HK-2 (cell line): Measurements from ENCODE around the gene JAG1.
A peak's percentile ranks its signal among the peaks of the same experiment; 100 is the strongest.
"Not testable (repeated sequence)": the region's sequence is repeated elsewhere in the genome, so short reads cannot be mapped to it uniquely, and the experiment has no call there.

ENCODE experiments used
- DNase-seq: peaks from one replicate; pipeline ENCODE4 v3.0.0-alpha.2; 2018; ENCODE audit not compliant: unreplicated experiment

The JAG1 gene

GRCh38 chr20:10611357-10611756, 62.4 kb downstream of the JAG1 start:
- no peak for DNase-seq

GRCh38 chr20:10610251-10610650, 63.5 kb downstream of the JAG1 start:
- no peak for DNase-seq

- no peak for DNase-seq
These were observed 64.0 kb downstream of the JAG1 start for GRCh38 chr20:10609770-10610169.

GRCh38 chr20:10609276-10609675, 64.5 kb downstream of the JAG1 start:
- no peak for DNase-seq

- DNase-seq: no peak
These were observed 68.1 kb downstream of the JAG1 start for GRCh38 chr20:10605547-10606195.

- no peak for DNase-seq
These were observed 68.8 kb downstream of the JAG1 start for GRCh38 chr20:10604865-10605440.

GRCh38 chr20:10603971-10604864, 69.6 kb downstream of the JAG1 start:
- peak; percentile 48 for DNase-seq

GRCh38 chr20:10603378-10603777, 70.4 kb downstream of the JAG1 start:
- no peak for DNase-seq

- no peak for DNase-seq
These were observed 71.5 kb downstream of the JAG1 start for GRCh38 chr20:10602221-10602871.

GRCh38 chr20:10597637-10598036, 76.2 kb downstream of the JAG1 start:
- DNase-seq: no peak

- DNase-seq: no peak
These were observed 77.1 kb downstream of the JAG1 start for GRCh38 chr20:10596710-10597121.

GRCh38 chr20:10595985-10596384, 77.8 kb downstream of the JAG1 start:
- no peak for DNase-seq

- DNase-seq: no peak
These were observed 78.5 kb downstream of the JAG1 start for GRCh38 chr20:10595266-10595665.

GRCh38 chr20:10594296-10594868, 79.4 kb downstream of the JAG1 start:
- no peak for DNase-seq

- DNase-seq: no peak
These were observed 81.8 kb downstream of the JAG1 start for GRCh38 chr20:10591946-10592521.

- no peak for DNase-seq
These were observed 82.7 kb downstream of the JAG1 start for GRCh38 chr20:10590950-10591671.

GRCh38 chr20:10590446-10590845, 83.4 kb downstream of the JAG1 start:
- not testable (repeated sequence) for DNase-seq
